ENCODE results near the gene TXNIP.

The TXNIP gene

GRCh38 chr1:145961425-145962156 is 34.8 kb downstream of the TXNIP start:
- DNase-seq, result no peak

- no peak for DNase-seq
Observed at GRCh38 chr1:145961109-145961424, 35.3 kb downstream of the TXNIP start.

- no peak for DNase-seq
Observed at GRCh38 chr1:145960468-145961108, 35.8 kb downstream of the TXNIP start.

GRCh38 chr1:145959957-145960467 is 36.4 kb downstream of the TXNIP start:
- no peak for DNase-seq

- DNase-seq, result no peak
Observed at GRCh38 chr1:145959333-145959732, 37.0 kb downstream of the TXNIP start.

GRCh38 chr1:145958734-145959133 is 37.6 kb downstream of the TXNIP start:
- no peak for DNase-seq

- peak; percentile 96 for DNase-seq
Observed at GRCh38 chr1:145957443-145958319, 38.7 kb downstream of the TXNIP start, which contains the start of gene LIX1L. Gene LIX1L, minus strand, starts transcription at chr1:145958017. Its CDS starts 90 bp downstream, at chr1:145957927.

- DNase-seq, result no peak
Observed at GRCh38 chr1:145956781-145957442, 39.5 kb downstream of the TXNIP start.

GRCh38 chr1:145956361-145956760 is 40.0 kb downstream of the TXNIP start:
- no peak for DNase-seq

GRCh38 chr1:145955436-145955835 is 40.9 kb downstream of the TXNIP start:
- no peak for DNase-seq

GRCh38 chr1:145953861-145954260 is 42.5 kb downstream of the TXNIP start:
- no peak for DNase-seq

- DNase-seq, result no peak
Observed at GRCh38 chr1:145952903-145953302, 43.5 kb downstream of the TXNIP start.

- DNase-seq, result no peak
Observed at GRCh38 chr1:145951526-145951925, 44.9 kb downstream of the TXNIP start.

GRCh38 chr1:145949219-145949618 is 47.2 kb downstream of the TXNIP start:
- DNase-seq, result no peak

- no peak for DNase-seq
Observed at GRCh38 chr1:145947551-145947950, 48.8 kb downstream of the TXNIP start.

GRCh38 chr1:145946477-145946986 is 49.8 kb downstream of the TXNIP start:
- no peak for DNase-seq

GRCh38 chr1:145944532-145944931 is 51.8 kb downstream of the TXNIP start:
- no peak for DNase-seq

GRCh38 chr1:145942871-145943270 is 53.5 kb downstream of the TXNIP start:
- no peak for DNase-seq

Measured in DMS 273 treated with DMSO at 0.1 percent for 48 hours (cell line).